Testis (tissue), 2 donors: Measurements from ENCODE around the gene TAS2R1.

Source experiments
- POLR2A ChIP-seq: fragments of 450-650 bp; IDR thresholded peaks from one replicate; pipeline ENCODE4 v1.6.1; 2017; ENCODE audit warnings: antibody characterized with exemption, mild to moderate bottlenecking, moderate library complexity
- TF ChIP-seq, protein P1 (sequence below), 3 experiments: fragments of 450-650 bp in 2 of 3; fragments of 200-600 bp in 1 of 3; sonication (generic) in 1 of 3; IDR thresholded peaks; one replicate each; pipeline ENCODE4 v1.5.1; 2016 to 2019; ENCODE audit warnings: antibody characterized with exemption in 3 of 3, mild to moderate bottlenecking in 2 of 3, moderate library complexity in 1 of 3

DNA sequence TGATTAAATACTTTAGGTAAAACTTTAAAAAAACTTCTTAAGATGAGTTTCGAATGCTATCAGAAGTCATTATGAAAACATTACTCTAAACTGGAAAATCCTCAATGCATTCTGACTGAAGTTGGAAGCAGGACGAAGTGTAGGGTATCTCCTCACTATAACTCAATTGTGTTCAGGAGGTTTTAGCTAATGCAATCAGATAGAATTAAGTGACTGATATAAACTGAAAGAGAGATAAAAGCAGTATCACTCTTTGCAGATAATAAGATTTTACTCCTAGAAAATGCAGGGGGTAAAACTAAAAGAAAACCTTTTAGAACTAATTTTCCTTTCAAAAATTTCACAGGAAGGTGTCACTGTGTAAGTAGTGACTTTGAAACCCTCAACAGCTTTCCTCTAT, 22.1 kb downstream of the TAS2R1 start:
- TF ChIP-seq, protein P1, sequence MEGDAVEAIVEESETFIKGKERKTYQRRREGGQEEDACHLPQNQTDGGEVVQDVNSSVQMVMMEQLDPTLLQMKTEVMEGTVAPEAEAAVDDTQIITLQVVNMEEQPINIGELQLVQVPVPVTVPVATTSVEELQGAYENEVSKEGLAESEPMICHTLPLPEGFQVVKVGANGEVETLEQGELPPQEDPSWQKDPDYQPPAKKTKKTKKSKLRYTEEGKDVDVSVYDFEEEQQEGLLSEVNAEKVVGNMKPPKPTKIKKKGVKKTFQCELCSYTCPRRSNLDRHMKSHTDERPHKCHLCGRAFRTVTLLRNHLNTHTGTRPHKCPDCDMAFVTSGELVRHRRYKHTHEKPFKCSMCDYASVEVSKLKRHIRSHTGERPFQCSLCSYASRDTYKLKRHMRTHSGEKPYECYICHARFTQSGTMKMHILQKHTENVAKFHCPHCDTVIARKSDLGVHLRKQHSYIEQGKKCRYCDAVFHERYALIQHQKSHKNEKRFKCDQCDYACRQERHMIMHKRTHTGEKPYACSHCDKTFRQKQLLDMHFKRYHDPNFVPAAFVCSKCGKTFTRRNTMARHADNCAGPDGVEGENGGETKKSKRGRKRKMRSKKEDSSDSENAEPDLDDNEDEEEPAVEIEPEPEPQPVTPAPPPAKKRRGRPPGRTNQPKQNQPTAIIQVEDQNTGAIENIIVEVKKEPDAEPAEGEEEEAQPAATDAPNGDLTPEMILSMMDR (IDR thresholded peaks at IDR 0.05) = no peak
- no peak for TF ChIP-seq POLR2A
